Measurements from ENCODE around the gene DCLK3. TPM values are rescaled to one million over a fixed set of nuclear protein-coding genes. Genes with fewer than 3 reads are reported as not detected.

The DCLK3 gene
- total RNA-seq, 1 donor from 2014 or later, result not detected

- TF ChIP-seq POLR2A (IDR thresholded peaks at IDR 0.05) (no peak), POLR2AphosphoS5 (IDR thresholded peaks at IDR 0.05; ENCODE audit: insufficient read depth in 1 of 2, low read depth in 1 of 2) (no peak), CTCF (IDR thresholded peaks at IDR 0.05) (no peak)
- Histone ChIP-seq H3K4me3 (no peak overlapping the region), H3K4me1 (no peaks in the 10 kb centered on the region), H3K27ac (no peak overlapping the region), H3K36me3 (no peaks in the 10 kb centered on the region), H3K9me3 (no peaks in the 10 kb centered on the region), H3K27me3 (no peaks in the 10 kb centered on the region)
- no peak for DNase-seq (ENCODE audit: extremely low spot score in 2 of 2)
- intact Hi-C loops (cut with DNase I), result no loop called here
Measured at GRCh38 chr3:36669764-36670163, 94.6 kb downstream of the DCLK3 start.

GRCh38 chr3:36666166-36666565 lies 98.2 kb downstream of the DCLK3 start:
- no peaks in the 10 kb centered on the region for H3K9me3 ChIP-seq
- no peak overlapping the region for H3K27ac ChIP-seq
- no peaks in the 10 kb centered on the region for H3K36me3 ChIP-seq
- DNase-seq (ENCODE audit: extremely low spot score in 2 of 2), result no peak
- no peak overlapping the region for H3K4me3 ChIP-seq
- intact Hi-C loops (cut with DNase I), result no loop called here
- H3K4me1 ChIP-seq, result no peaks in the 10 kb centered on the region
- TF ChIP-seq CTCF (IDR thresholded peaks at IDR 0.05) (no peak), POLR2AphosphoS5 (IDR thresholded peaks at IDR 0.05; ENCODE audit: insufficient read depth in 1 of 2, low read depth in 1 of 2) (no peak), POLR2A (IDR thresholded peaks at IDR 0.05) (no peak)
- H3K27me3 ChIP-seq, result no peaks in the 10 kb centered on the region

GRCh38 chr3:36663666-36664291 lies 100.6 kb downstream of the DCLK3 start:
- Histone ChIP-seq H3K9me3 (no peaks in the 10 kb centered on the region), H3K4me3 (no peak overlapping the region), H3K36me3 (no peaks in the 10 kb centered on the region), H3K4me1 (no peaks in the 10 kb centered on the region), H3K27me3 (no peaks in the 10 kb centered on the region), H3K27ac (no peak overlapping the region)
- TF ChIP-seq POLR2A (IDR thresholded peaks at IDR 0.05) (no peak), POLR2AphosphoS5 (IDR thresholded peaks at IDR 0.05; ENCODE audit: insufficient read depth in 1 of 2, low read depth in 1 of 2) (no peak), CTCF (IDR thresholded peaks at IDR 0.05) (no peak)
- no peak for DNase-seq (ENCODE audit: extremely low spot score in 2 of 2)
- intact Hi-C loops (cut with DNase I), result no loop called here

DNA sequence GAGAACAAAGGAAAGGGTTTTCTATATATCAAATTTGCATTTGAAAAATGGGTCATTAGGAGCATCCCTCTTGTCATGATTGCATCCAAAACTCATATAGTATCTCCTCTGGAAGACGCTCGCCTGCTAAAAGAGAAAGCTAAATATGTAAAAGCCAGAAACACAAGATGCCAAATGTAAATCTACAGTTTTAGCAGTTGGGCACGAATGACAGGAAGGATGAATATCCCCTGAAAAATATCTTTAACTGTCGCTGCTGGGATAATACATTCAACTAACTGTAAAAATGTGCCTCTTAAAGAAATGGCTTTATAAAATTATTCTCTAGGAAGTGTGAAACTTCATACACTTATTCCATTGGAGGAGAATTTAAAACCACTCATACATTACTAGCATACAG lies 101.7 kb downstream of the DCLK3 start:
- intact Hi-C loops (cut with DNase I), result no loop called here
- Histone ChIP-seq H3K9me3 (no peaks in the 10 kb centered on the region), H3K4me3 (no peak overlapping the region), H3K4me1 (no peaks in the 10 kb centered on the region), H3K27me3 (no peaks in the 10 kb centered on the region), H3K27ac (no peak overlapping the region), H3K36me3 (no peaks in the 10 kb centered on the region)
- no peak for DNase-seq (ENCODE audit: extremely low spot score in 2 of 2)
- TF ChIP-seq POLR2AphosphoS5 (IDR thresholded peaks at IDR 0.05; ENCODE audit: insufficient read depth in 1 of 2, low read depth in 1 of 2) (no peak), POLR2A (IDR thresholded peaks at IDR 0.05) (no peak), CTCF (IDR thresholded peaks at IDR 0.05) (no peak)

Other genes with a start within 250 kb of the DCLK3 start
- gene TRANK1, start 180.5 kb upstream of the DCLK3 start, total RNA-seq, result 17.7 TPM
- 10.8 TPM for gene EPM2AIP1, start 228.6 kb upstream of the DCLK3 start, total RNA-seq
- 61.6 TPM for gene MLH1, start 229.0 kb upstream of the DCLK3 start, total RNA-seq

All from vagina (tissue), 2 donors.